Fibroblast of mammary gland (primary cell): Measurements from ENCODE around the gene OR6N2.

Source experiments
- DNase-seq: peaks from one replicate; pipeline ENCODE4 v3.0.0-alpha.2; 2010; ENCODE audit warnings: low read depth
- H3K4me3 ChIP-seq: 2 replicates; pipeline ENCODE4 v1.5.1; 2011; ENCODE audit warnings: low read depth, mild to moderate bottlenecking, low read length, moderate library complexity; ENCODE audit not compliant: control insufficient read depth
- CTCF ChIP-seq: conservative IDR thresholded peaks from 2 replicates; pipeline ENCODE4 v1.5.1; 2011; ENCODE audit warnings: low read depth, low read length, inconsistent platforms; ENCODE audit not compliant: control insufficient read depth, insufficient read depth

The OR6N2 gene

GRCh38 chr1:158781104-158781503, at the start of gene OR6N2:
OR6N2 (minus strand) TSS chr1:158781204; CDS start chr1:158777635, 3,569 bp downstream.
- no peak within 1 kb of the TSS for H3K4me3 ChIP-seq
- DNase-seq = no peak
- TF ChIP-seq CTCF = no peak

GRCh38 chr1:158830074-158830677, 49.2 kb upstream of the OR6N2 start:
- no peak overlapping the region for H3K4me3 ChIP-seq
- no peak for TF ChIP-seq CTCF
- DNase-seq = no peak

GRCh38 chr1:158821723-158822122, 40.7 kb upstream of the OR6N2 start:
- no peak for TF ChIP-seq CTCF
- DNase-seq = no peak
- no peak overlapping the region for H3K4me3 ChIP-seq

- no peak for TF ChIP-seq CTCF
- H3K4me3 ChIP-seq = no peak overlapping the region
- DNase-seq = no peak
Observed at GRCh38 chr1:158819461-158820443, 38.7 kb upstream of the OR6N2 start.

- TF ChIP-seq CTCF = no peak
- no peak overlapping the region for H3K4me3 ChIP-seq
- DNase-seq = no peak
Observed at GRCh38 chr1:158818975-158819431, 38.0 kb upstream of the OR6N2 start.

- no peak overlapping the region for H3K4me3 ChIP-seq
- no peak for TF ChIP-seq CTCF
- no peak for DNase-seq
Observed at GRCh38 chr1:158818560-158818959, 37.6 kb upstream of the OR6N2 start.
